Epidermal melanocyte (primary cell): Measurements from ENCODE around the gene NCBP1.
"Not testable (repeated sequence)": the region's sequence is repeated elsewhere in the genome, so short reads cannot be mapped to it uniquely, and the experiment has no call there.

Experiments
- DNase-seq: peaks from one replicate; pipeline ENCODE4 v3.0.0; 2011; ENCODE audit warnings: low spot score; ENCODE audit not compliant: insufficient read length

NCBP1 gene

GRCh38 chr9:97670586-97670985, 37.0 kb downstream of the NCBP1 start:
- DNase-seq = no peak

- no peak for DNase-seq
These were observed 38.8 kb downstream of the NCBP1 start for GRCh38 chr9:97672403-97672802.

- no peak for DNase-seq
These were observed 40.3 kb downstream of the NCBP1 start for GRCh38 chr9:97673922-97674321.

GRCh38 chr9:97675655-97676054, 42.0 kb downstream of the NCBP1 start:
- no peak for DNase-seq

GRCh38 chr9:97682242-97682641, 48.6 kb downstream of the NCBP1 start:
- DNase-seq = no peak

GRCh38 chr9:97688654-97689053, 55.0 kb downstream of the NCBP1 start:
- no peak for DNase-seq

GRCh38 chr9:97689401-97690180, 56.0 kb downstream of the NCBP1 start:
- no peak for DNase-seq

- no peak for DNase-seq
These were observed 61.1 kb downstream of the NCBP1 start for GRCh38 chr9:97694769-97695168.

- DNase-seq = no peak
These were observed 61.8 kb downstream of the NCBP1 start for GRCh38 chr9:97695390-97695789.

- no peak for DNase-seq
These were observed 62.6 kb downstream of the NCBP1 start for GRCh38 chr9:97695995-97696802.

GRCh38 chr9:97696803-97697601, 63.4 kb downstream of the NCBP1 start, which contains the start of gene XPA:
Gene XPA (minus strand): TSS chr9:97697340. CDS start chr9:97697292, 48 bp downstream.
- peak; percentile 94 for DNase-seq

GRCh38 chr9:97697837-97698236, 64.2 kb downstream of the NCBP1 start:
- no peak for DNase-seq

GRCh38 chr9:97698865-97699264, 65.2 kb downstream of the NCBP1 start:
- no peak for DNase-seq

GRCh38 chr9:97699281-97699680, 65.7 kb downstream of the NCBP1 start:
- DNase-seq = not testable (repeated sequence)

- not testable (repeated sequence) for DNase-seq
These were observed 66.2 kb downstream of the NCBP1 start for GRCh38 chr9:97699824-97700223.

- no peak for DNase-seq
These were observed 70.1 kb downstream of the NCBP1 start for GRCh38 chr9:97703437-97704344.

- no peak for DNase-seq
These were observed 70.7 kb downstream of the NCBP1 start for GRCh38 chr9:97704345-97704677.

GRCh38 chr9:97704851-97705250, 71.2 kb downstream of the NCBP1 start:
- DNase-seq = no peak

- no peak for DNase-seq
These were observed 71.8 kb downstream of the NCBP1 start for GRCh38 chr9:97705354-97705950.

- no peak for DNase-seq
These were observed 72.6 kb downstream of the NCBP1 start for GRCh38 chr9:97706246-97706645.
